ENCODE data around the gene SIX4. TPM values are rescaled to one million over a fixed set of nuclear protein-coding genes. Genes with fewer than 3 reads are reported as not detected.

SIX4 gene
- total RNA-seq, 1 experiment from 2014 or later = 26.5 TPM

DNA sequence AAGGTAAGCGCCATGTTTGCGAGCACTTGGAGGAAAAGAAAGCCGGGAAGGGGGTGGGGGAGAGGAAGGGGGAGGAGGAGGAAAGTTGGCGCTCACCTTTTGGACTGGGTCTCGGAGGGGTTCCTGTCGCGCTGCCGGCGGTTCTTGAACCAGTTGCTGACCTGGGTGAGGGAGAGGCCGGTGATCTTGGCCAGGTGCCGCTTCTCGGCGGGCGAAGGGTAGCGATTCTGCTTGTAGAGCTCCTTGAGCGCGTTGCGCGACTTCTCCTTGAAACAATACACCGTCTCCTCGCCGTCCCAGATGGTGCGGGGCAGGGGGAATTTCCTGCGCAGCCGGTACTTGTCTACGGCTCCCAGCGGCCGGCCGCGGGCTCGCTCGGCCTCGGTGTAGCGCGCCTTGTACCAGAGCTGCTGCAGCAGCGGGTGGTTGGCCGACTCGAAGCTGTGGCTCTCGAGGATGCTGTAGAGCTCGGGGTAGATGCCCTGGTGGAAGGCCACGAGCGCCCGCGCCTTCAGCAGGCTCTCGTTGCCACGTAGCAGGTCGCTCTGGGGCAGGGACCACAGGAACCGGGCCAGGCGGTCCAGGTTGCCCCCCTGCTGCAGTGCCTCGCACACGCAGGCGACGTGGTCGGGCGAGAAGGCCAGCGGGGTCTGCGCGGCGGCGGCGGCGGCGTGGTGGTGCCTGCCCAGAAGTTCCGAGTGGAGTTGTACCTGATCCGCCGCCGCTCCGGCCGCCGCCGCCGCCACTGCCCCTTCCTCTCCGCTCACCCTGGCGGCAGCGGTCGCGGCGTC is 840 bp downstream of the SIX4 start:
- H4K91ac ChIP-seq (ENCODE audit: insufficient read length, low read depth, low read length) = no peak overlapping the region
- H3K4me2 ChIP-seq (ENCODE audit: insufficient read depth, insufficient read length, low read length) = peak overlapping the region; percentile 75
- H2AFZ ChIP-seq (ENCODE audit: low read length) = no peak overlapping the region
- 0 out of 2 replicates have a peak overlapping the region, but pooled peaks have one; percentile 24 for H2BK15ac ChIP-seq (ENCODE audit: low read depth, low read length)
- H3K4me1 Mint-ChIP-seq = peaks cover 25 to 27% of the 10 kb centered on the region in 2 experiments
- H3K56ac ChIP-seq (ENCODE audit: insufficient read length, low read depth, low read length) = no peak overlapping the region
- H2BK12ac ChIP-seq (ENCODE audit: insufficient read length, low read depth, low read length) = no peak overlapping the region
- H4K20me1 ChIP-seq (ENCODE audit: control insufficient read depth, insufficient read depth, insufficient read length) = no peaks in the 10 kb centered on the region
- no peak overlapping the region for H2AK5ac ChIP-seq (ENCODE audit: insufficient read length, low read length)
- H3T11ph ChIP-seq (ENCODE audit: low read length) = no peak overlapping the region
- no peaks in the 10 kb centered on the region; a peak in 1 of 5 replicates for H3K9me3 Mint-ChIP-seq
- H2BK120ac ChIP-seq (ENCODE audit: low read depth, low read length, poor library complexity, severe bottlenecking) = no peak overlapping the region
- no peaks in the 10 kb centered on the region for H3K9me3 ChIP-seq (ENCODE audit: control insufficient read depth, low read depth, low read length)
- H3K27me3 Mint-ChIP-seq (ENCODE audit: low read depth) = peaks cover 1% of the 10 kb centered on the region
- no peak overlapping the region for H4K5ac ChIP-seq (ENCODE audit: insufficient read length, low read depth, low read length)
- peak; percentile 62 for DNase-seq
- no CpG with 5 or more reads among the region's 78 CpGs for WGBS (ENCODE audit: extremely low coverage, insufficient read length, low lambda C conversion rate)
- peaks cover 21 to 27% (median 21%) of the 10 kb centered on the region in 3 experiments for H3K36me3 Mint-ChIP-seq (ENCODE audit: insufficient read depth in 1 of 3, low read depth in 3 of 3)
- peak overlapping the region; percentile 94 for H3K9ac ChIP-seq (ENCODE audit: extremely low read depth, insufficient read length, low read length)
- H3K4ac ChIP-seq (ENCODE audit: low read depth, low read length) = no peak overlapping the region; the same call in 1 of the 2 replicates
- H2BK5ac ChIP-seq (ENCODE audit: insufficient read length, low read length) = no peak overlapping the region
- peaks cover 6% of the 10 kb centered on the region for H3K79me1 ChIP-seq (ENCODE audit: insufficient read depth, low read depth, low read length, poor library complexity, severe bottlenecking)
- H3K23ac ChIP-seq (ENCODE audit: insufficient read length, low read depth, low read length) = no peak overlapping the region
- peak overlapping the region; percentile 65 for H3K14ac ChIP-seq (ENCODE audit: insufficient read depth, low read length)
- H3K27me3 ChIP-seq (ENCODE audit: insufficient read depth, low read length) = no peaks in the 10 kb centered on the region
- H3K18ac ChIP-seq (ENCODE audit: insufficient read length, low read depth, low read length) = peak overlapping the region; percentile 86
- peak overlapping the region; percentile 58 to 94 (median 93); a peak in 4 of 7 replicates for H3K27ac Mint-ChIP-seq
- peaks cover 20% of the 10 kb centered on the region for H3K23me2 ChIP-seq (ENCODE audit: insufficient read length, low read depth, low read length, poor library complexity, severe bottlenecking)
- no peak for TF ChIP-seq CTCF (conservative IDR thresholded peaks at IDR 0.05)
- H4K8ac ChIP-seq (replicated peaks; ENCODE audit: insufficient read length, low read depth, low read length) = no peak overlapping the region
- peaks cover 3% of the 10 kb centered on the region; the same call in 1 of the 2 replicates for H3K4me1 ChIP-seq (ENCODE audit: insufficient read depth, low read length)
- peak overlapping the region; percentile 92 for H3K27ac ChIP-seq (ENCODE audit: insufficient read length, low read depth, low read length)
- no peak overlapping the region for H2BK20ac ChIP-seq (ENCODE audit: low read depth, low read length, poor library complexity, severe bottlenecking)
- H3K4me3 Mint-ChIP-seq = peak overlapping the region; percentile 96
- peaks cover 7% of the 10 kb centered on the region; the same call in 1 of the 2 replicates for H3K79me2 ChIP-seq (ENCODE audit: insufficient read depth, low read length)
